Urothelium cell line (cell line): ENCODE results near the gene INKA1.
"Not testable (repeated sequence)": the region's sequence is repeated elsewhere in the genome, so short reads cannot be mapped to it uniquely, and the experiment has no call there.

Experiments used
- DNase-seq: peaks from one replicate; pipeline ENCODE4 v3.0.0; 2011; ENCODE audit warnings: low spot score, mixed read lengths
- FAIRE-seq: peaks from 2 replicates; lab custom pipeline; 2011; peaks lifted over from hg19 to GRCh38; lab: Jason Lieb, UNC

The INKA1 gene

GRCh38 chr3:49806850-49807249, 3.8 kb downstream of the INKA1 start:
- no peak for DNase-seq
- no peak for FAIRE-seq

DNA sequence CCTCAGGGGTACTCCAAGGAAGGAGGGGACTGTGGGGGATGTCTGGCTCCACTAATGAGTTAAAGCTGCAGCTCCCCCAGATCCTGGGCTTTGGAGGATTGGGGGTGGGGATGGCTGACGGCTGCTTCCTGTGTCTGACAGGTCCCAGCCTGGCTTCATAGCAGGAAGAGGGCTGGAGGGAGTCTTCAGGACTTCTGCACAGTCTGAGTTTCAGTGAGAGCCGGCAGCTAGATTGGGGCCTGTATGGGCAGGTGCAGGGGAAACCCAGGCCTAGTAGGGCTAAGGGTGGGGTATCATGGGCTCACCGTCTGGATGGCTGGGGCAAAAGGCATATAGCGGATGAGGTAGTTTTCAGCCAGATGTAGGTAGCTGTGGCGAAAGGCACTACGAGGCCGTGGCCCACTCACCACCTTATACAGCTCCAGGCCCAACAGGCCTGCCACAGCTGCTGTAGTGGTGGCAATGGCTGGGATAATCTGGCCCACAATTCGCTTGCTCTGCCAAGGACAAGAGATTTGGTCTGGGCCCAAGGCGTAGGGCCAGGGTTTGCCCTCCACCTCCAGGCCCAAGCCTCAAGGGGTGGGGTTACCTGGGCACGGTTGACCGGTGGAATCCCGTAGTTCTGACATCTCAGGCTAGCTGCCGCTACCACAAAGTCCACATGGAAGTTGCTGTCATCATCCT, 4.5 kb downstream of the INKA1 start:
- FAIRE-seq = peak; percentile 32

DNA sequence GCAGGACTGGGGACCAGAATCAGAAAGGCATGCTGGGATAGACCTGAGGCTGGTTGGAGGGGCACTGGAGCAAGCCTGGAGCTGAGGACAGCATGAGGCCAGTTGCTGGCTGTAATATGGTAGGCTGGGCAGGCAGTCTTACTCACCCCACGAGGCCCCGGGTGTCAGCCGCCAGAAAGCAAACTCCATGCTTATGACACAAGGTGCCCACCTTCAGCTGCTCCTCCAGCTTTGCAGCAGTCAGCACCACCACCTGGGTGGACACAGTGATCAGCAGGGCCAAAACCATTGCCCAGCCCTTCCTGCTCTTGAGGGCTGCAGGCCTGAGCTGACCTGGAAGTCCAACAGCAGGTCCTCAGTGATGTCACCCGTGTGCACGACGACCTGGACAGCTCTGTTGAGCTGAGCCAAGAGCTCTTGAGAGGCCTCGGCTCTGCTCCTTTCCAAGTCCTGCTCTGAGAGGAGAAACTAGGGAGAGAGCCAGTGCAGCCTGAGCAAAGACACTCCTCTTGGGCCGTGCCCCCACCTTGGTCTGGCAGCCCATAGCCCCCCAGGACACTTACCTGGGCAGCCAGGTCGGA, 9.9 kb downstream of the INKA1 start:
- no peak for DNase-seq
- FAIRE-seq = no peak

More for the DNA sequence above, 4.5 kb downstream of the INKA1 start:
- DNase-seq = no peak

DNA sequence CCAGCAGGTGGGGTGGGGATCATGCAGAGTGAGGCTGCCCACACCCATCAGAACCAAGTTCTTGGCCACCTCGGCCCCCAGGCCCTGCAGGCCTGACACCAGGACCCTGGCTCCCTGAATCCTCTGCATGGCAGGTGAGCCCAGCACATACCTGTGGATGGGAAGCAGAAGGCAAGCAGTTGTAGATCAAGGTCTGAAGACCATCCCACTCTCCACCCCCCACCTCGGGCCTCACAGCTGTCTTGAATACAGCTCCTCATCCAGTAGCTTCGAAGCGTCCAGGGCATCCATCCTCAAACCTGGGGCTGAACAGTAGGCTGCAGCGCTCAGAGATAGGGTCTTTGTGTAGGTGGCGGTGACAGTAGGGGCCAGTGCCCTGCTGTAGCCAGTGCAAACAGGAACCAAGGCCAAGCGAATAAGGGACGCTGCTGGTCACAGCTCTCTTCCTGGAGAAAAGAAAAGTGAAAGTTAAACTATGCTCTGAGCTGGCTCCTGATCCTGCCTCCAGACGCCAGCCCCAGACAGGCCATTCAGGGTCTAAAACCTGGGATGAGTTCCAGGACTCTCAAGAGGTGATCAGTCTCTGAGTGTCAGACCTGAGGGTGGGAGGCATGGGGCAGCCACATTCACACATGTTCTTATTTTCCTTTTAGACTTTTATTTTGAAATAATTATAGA, 10.6 kb downstream of the INKA1 start, which contains the start of gene UBA7:
UBA7 (minus strand) TSS at position 457 of the 678 bp plus-strand sequence; CDS start at position 291, 166 bp downstream.
- FAIRE-seq (no peak), DNase-seq (peak; percentile 31)

- DNase-seq, FAIRE-seq: not testable (repeated sequence)
These were observed 20.1 kb downstream of the INKA1 start for GRCh38 chr3:49823131-49823530.

GRCh38 chr3:49826016-49826415, 23.0 kb downstream of the INKA1 start:
- DNase-seq (no peak), FAIRE-seq (no peak)

DNA sequence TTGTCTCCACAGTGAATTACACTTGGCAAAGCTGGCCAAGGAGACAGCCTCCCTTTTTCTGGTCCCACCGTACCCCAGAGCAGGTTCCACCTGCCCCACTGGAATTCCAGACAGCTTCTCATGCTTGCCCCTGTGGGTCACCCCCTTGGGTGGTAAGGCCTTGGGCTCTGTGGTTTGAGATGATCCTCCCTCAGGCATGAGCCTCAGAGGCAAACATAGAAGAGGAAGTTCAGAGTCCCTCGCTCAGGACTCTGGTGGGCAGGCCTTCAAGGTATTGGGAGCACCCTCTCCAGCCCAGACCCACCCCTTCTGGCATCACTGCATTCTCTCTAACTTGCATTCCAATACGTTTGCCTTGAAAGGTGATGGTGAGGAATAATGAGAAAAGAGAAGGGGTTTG, 28.3 kb downstream of the INKA1 start:
- DNase-seq (no peak), FAIRE-seq (no peak)

- peak; percentile 76 for DNase-seq
- no peak for FAIRE-seq
These were observed 36.2 kb downstream of the INKA1 start for GRCh38 chr3:49839193-49839809.

DNA sequence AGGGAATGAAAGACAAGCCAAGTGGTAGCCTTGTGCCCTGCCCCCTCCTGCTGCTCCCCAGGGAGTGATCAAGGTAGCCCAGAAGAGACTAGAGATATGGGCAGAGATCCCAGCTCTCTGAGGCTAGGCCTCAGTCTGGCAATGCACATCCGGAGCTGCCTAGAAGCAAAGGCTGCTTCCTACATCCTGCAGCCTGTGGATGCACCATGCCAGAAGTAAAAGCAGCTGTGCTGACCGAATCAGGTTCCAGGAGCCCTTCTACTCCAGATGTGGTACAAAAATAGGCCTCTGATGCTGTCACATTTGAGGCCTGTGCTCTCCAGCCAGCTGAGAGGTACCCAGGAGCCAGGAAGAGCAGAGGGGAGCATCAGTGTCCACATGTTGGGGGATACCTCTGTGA, 37.3 kb downstream of the INKA1 start:
- FAIRE-seq (no peak), DNase-seq (no peak)

DNA sequence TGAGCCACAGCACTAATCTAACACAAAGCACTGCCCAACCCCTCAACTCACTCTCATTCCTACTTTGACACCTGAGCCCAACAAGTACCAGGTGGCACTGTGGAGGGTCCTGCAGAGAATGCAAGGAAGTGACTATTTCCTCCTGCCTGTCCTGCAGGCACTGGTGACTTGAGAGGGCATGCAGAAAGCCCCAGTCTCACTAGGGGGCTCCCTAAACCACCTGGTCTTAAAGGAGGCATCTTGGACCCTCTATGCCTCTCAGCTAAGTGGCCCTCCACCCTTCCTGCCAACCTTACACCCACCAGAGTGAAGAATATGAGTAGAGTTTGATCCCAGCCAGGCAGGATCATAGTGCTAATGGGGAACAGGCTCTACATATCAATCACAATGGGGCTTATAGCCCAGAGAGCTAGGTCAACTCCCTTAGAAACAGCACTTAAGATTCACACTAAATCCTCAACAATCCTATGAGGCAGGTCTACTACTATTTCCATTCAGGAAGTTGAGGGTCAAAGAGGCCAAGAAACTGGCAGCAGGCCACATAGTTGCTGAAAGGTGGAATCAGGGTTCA, 38.1 kb downstream of the INKA1 start:
- FAIRE-seq (no peak), DNase-seq (no peak)

DNA sequence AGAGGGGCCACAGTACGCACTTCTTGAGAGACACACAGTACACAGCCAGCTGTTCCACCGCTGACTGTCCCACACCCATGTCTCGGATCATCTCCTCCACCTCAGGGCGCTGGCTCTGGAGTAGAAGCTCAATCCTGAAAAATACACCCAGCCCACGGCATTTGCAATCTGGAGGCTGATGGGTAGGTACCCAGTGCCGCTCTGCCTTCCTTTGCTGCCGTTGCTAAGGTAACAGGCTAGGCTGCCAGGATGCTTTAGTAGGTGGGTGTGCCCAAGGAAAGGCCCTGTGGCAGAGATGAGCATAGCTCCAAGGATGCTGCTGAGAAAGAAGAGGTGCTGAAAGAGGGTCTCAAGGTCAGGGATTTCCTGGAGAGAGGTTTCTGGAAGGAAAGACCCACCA, 38.7 kb downstream of the INKA1 start:
- FAIRE-seq = no peak
- no peak for DNase-seq

GRCh38 chr3:49842843-49843517, 39.9 kb downstream of the INKA1 start:
- no peak for FAIRE-seq
- DNase-seq = no peak

GRCh38 chr3:49844464-49845183, 41.6 kb downstream of the INKA1 start:
- DNase-seq = no peak
- FAIRE-seq = no peak

DNA sequence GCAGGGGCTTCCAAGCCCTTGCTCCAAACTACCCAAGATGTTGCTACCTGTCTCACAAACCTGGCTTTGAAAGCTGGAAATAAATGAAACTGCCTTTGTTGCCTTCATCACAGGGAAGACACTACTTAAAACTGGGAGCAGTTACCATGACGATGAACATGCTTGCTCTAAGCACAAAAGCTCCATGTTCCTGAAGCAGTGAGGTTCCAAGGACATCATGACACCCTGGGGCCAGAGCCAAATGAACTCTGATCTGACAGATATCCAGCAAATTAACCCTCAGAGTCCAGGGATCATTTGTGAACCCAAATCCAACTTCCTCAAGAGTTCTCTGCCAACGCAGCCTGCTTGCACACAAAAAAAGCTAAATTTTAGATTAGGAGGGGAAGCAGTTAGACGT, 42.6 kb downstream of the INKA1 start:
- FAIRE-seq (no peak), DNase-seq (no peak)
